Transverse colon (tissue), 4 donors: ENCODE results near the gene HOXA4. TPM values are rescaled to one million over a fixed set of nuclear protein-coding genes. Genes with fewer than 3 reads are reported as not detected.

ENCODE experiments used
- DNase-seq: peaks from one replicate; pipeline ENCODE4 v3.0.0-alpha.2; 2019
- H3K27ac ChIP-seq, 4 donors: fragments of 200-600 bp; sonication (generic); 2 replicates each; pipeline ENCODE4 v1.5.1; 2016 to 2018; ENCODE audit warnings: inconsistent platforms in 4 of 4
- H3K27me3 ChIP-seq: fragments of 200-600 bp; sonication (generic); 2 replicates; pipeline ENCODE4 v1.5.1; 2017; ENCODE audit warnings: inconsistent platforms
- H3K36me3 ChIP-seq, 4 donors: fragments of 200-600 bp; sonication (generic); 2 replicates each; pipeline ENCODE4 v1.5.1; 2017 to 2019; ENCODE audit warnings: inconsistent platforms in 4 of 4
- H3K4me1 ChIP-seq, 4 donors: fragments of 200-600 bp; sonication (generic); 2 replicates each; pipeline ENCODE4 v1.5.1; 2017 to 2020; ENCODE audit warnings: inconsistent platforms in 4 of 4
- H3K4me3 ChIP-seq, 4 donors: fragments of 200-600 bp; sonication (generic); 1 replicate in 1 of 4; 2 replicates in 3 of 4; pipeline versions ENCODE4 v1.5.1 to v1.6.1; 2017 to 2019; ENCODE audit warnings: inconsistent platforms in 4 of 4
- H3K9me3 ChIP-seq, 2 donors: fragments of 200-600 bp; sonication (generic); 2 replicates each; pipeline ENCODE4 v1.5.1; 2017 to 2019; ENCODE audit warnings: inconsistent platforms in 2 of 2
- EP300 ChIP-seq: sonication (generic); formaldehyde crosslinking; IDR thresholded peaks from one replicate; pipeline ENCODE4 v1.6.1; 2017; ENCODE audit warnings: antibody characterized with exemption, low read depth
- POLR2A ChIP-seq: fragments of 450-650 bp; IDR thresholded peaks from one replicate; pipeline ENCODE4 v1.6.1; 2016; ENCODE audit warnings: antibody characterized with exemption, mild to moderate bottlenecking, moderate library complexity
- POLR2AphosphoS5 ChIP-seq, 3 donors: sonication (generic); formaldehyde crosslinking; IDR thresholded peaks; one replicate each; pipeline ENCODE4 v1.6.1; 2016; ENCODE audit warnings: antibody characterized with exemption in 3 of 3
- WGBS, 2 donors: methylation state at CpG; one replicate each; pipeline ENCODE4 v1.1.5; 2018; ENCODE audit warnings: low coverage in 1 of 2; 5-methylcytosine and 5-hydroxymethylcytosine counted together
- in situ Hi-C, 4 donors: fragments of 200-750 bp; cut with MboI; loops; one replicate each; pipeline versions ENCODE4 v1.15.0 to v1.15.1; 2017; ENCODE audit warnings: low sequenced_read_pairs in 3 of 4, low pct_ligation_motif_present in 1 of 4, low pct_unique_long_range_greater_than_20kb in 1 of 4
- intact Hi-C: fragments of 100-400 bp; cut with DNase I; formaldehyde crosslinking; loops from one replicate; pipeline ENCODE4 v1.15.1; 2023; ENCODE audit warnings: low total_unique reads
- total RNA-seq, 4 donors: library from RNA; depleted of rRNA; stranded (reverse); fragments of >200 nt; gene quantifications; one replicate each; pipeline ENCODE4 v1.1.0, GENCODE V29; 2016
- TF ChIP-seq, protein P1 (sequence below), 5 experiments: fragments of 200-600 bp in 3 of 5; fragments of 450-650 bp in 2 of 5; sonication (generic) in 3 of 5; IDR thresholded peaks; 1 replicate in 2 of 5; 2 replicates in 3 of 5; pipeline ENCODE4 v1.5.1; 2016 to 2017; ENCODE audit warnings: antibody characterized with exemption in 5 of 5, inconsistent platforms in 3 of 5, mild to moderate bottlenecking in 2 of 5, moderate library complexity in 1 of 5

The HOXA4 gene
- total RNA-seq, 4 donors from 2014 or later: 3.5 to 42.4 (median 10.6) TPM

DNA sequence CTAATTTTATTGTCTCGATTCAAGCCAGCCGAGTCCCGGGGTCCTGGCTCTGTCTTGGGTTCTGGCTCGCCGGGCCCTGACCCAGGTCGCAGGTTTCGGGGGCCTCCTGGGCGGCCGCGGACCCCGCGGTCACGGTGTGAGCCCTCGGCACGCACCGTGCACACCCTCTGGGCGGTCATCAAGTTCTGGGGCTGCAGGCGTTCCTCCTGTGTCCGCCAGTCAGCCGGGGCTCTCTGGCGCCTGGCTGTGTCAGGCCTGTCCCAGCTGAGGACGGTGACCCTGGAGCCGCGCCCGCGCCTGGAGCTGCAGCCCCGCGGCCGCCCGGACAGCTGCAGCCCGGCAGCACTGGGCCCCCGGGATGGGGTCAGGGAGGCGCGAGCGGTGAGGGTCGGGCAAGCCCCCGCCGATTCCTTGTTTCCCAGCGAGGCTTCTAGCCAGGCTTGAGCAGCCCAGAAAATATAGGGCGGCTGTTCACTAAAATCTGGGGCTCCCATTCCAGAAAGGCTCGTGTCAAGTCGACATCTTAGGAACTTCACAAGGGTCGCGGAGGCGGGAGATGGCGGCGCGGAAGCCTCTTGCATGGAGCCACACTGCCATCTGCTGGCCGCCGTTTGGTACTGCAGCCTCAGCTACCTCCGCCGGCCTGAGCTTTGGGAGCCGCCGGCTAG lies 30.1 kb upstream of the HOXA4 start:
- Histone ChIP-seq H3K9me3 (no peaks in the 10 kb centered on the region), H3K4me1 (peaks cover 4 to 41% (median 19%) of the 10 kb centered on the region in 4 donors), H3K4me3 (peak overlapping the region; percentile 30 to 62 (median 48)), H3K27me3 (peaks cover 18% of the 10 kb centered on the region), H3K36me3 (no peaks in the 10 kb centered on the region), H3K27ac (peak overlapping the region; percentile 95 to 99 (median 98))
- in situ Hi-C loops (loop anchor here in 3 of 4 donors (25.0 kb wide), 3 partner anchors 798 to 1298 kb away; no protein-coding TSS in a partner anchor), intact Hi-C loops (loop anchor here (2.0 to 10.0 kb wide), 2 partner anchors 792 to 1306 kb away; no protein-coding TSS in a partner anchor)
- DNase-seq: peak; percentile 94
- TF ChIP-seq POLR2AphosphoS5 (IDR thresholded peaks at IDR 0.05) (no peak), POLR2A (peak; percentile 27), EP300 (no peak)
- TF ChIP-seq, protein P1, sequence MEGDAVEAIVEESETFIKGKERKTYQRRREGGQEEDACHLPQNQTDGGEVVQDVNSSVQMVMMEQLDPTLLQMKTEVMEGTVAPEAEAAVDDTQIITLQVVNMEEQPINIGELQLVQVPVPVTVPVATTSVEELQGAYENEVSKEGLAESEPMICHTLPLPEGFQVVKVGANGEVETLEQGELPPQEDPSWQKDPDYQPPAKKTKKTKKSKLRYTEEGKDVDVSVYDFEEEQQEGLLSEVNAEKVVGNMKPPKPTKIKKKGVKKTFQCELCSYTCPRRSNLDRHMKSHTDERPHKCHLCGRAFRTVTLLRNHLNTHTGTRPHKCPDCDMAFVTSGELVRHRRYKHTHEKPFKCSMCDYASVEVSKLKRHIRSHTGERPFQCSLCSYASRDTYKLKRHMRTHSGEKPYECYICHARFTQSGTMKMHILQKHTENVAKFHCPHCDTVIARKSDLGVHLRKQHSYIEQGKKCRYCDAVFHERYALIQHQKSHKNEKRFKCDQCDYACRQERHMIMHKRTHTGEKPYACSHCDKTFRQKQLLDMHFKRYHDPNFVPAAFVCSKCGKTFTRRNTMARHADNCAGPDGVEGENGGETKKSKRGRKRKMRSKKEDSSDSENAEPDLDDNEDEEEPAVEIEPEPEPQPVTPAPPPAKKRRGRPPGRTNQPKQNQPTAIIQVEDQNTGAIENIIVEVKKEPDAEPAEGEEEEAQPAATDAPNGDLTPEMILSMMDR (IDR thresholded peaks at IDR 0.05): peak; percentile 100
- 1% methylated on average over 39 of the region's 54 CpGs; no CpG with 5 or more reads in 1 of the 2 donors for WGBS, 2 donors

DNA sequence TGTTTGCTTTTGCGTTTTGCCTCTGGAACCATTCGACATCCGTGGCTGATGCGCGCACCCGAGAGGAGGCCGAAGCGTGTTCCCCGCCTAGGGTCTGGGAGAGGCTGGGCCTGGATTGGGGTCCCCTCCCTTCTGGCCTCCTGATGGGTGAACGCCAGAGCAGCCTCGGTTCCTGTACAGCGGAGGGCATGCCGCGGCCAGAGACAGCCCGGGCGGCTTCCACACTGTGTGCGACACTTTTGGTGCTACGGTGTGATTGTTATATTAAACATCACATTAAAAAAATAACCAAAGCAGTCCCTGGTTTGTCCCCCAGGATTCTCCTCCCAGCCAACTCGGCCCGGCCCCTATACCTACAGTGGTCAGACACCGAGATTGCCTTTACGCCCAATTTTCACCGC lies 29.6 kb upstream of the HOXA4 start:
- peak; percentile 37 for DNase-seq
- TF ChIP-seq POLR2A (no peak), POLR2AphosphoS5 (IDR thresholded peaks at IDR 0.05) (no peak)
- H3K4me3 ChIP-seq: peak overlapping the region in 3 of 4 donors; percentile 38 to 62 (median 58)
- H3K27me3 ChIP-seq: peaks cover 24% of the 10 kb centered on the region
- H3K36me3 ChIP-seq: no peaks in the 10 kb centered on the region
- in situ Hi-C loops: loop anchor here in 3 of 4 donors (25.0 kb wide), 3 partner anchors 798 to 1298 kb away; no protein-coding TSS in a partner anchor
- H3K9me3 ChIP-seq: no peaks in the 10 kb centered on the region
- H3K27ac ChIP-seq: peak overlapping the region; percentile 95 to 99 (median 98)
- peaks cover 5 to 46% (median 24%) of the 10 kb centered on the region in 4 donors for H3K4me1 ChIP-seq
- intact Hi-C loops: loop anchor here (2.0 to 10.0 kb wide), 2 partner anchors 791 to 1305 kb away; no protein-coding TSS in a partner anchor
- 20 to 39% methylated on average over 1 to 23 of the region's 23 CpGs for WGBS, 2 donors

DNA sequence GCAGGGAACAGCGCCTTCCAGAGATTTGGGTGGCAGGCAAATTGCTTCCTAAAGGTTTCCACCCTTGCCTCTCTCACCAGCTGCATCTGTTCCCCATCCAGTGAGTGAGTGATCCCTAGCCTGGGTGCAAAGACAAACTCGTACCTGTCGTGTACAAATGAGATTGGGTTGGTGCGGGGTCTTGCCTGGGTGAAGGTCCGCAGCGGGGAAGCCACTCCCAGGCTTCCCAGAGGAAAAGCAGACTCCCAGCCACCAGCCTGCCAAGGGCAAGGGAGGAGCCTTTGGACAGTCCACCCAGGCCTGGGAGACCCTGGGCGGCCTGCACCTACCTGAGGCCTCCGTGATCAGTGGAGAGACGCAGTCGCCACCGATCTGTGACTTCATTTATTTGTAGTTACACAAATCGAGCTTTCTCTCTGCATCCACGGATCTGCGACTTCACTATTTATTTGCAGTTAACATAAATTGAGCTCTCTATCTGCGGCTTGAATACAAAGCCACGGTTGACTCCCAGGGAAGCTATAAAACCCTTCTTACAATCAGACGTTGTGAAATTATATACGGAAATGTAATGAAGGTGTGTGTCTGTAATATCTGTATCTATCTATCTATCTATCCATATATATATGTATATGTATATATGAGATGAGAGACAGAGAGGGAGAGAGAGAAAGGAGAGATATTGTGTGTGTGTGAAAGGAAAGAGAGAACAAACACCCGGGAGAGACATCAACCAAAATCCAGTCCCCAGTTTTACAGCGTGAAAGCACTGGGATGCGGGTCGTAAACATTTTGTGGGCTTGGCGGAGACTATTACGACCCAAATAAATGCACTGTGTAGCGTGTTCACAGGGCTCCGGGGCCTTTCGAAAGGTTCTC lies 28.9 kb upstream of the HOXA4 start:
- intact Hi-C loops (loop anchor here (2.0 to 10.0 kb wide), 2 partner anchors 791 to 1305 kb away; no protein-coding TSS in a partner anchor), in situ Hi-C loops (loop anchor here in 3 of 4 donors (5.0 to 25.0 kb wide), 5 partner anchors 787 to 1297 kb away; no protein-coding TSS in a partner anchor)
- Histone ChIP-seq H3K27me3 (peaks cover 30% of the 10 kb centered on the region), H3K4me1 (peaks cover 10 to 52% (median 30%) of the 10 kb centered on the region in 4 donors), H3K9me3 (no peaks in the 10 kb centered on the region), H3K36me3 (no peaks in the 10 kb centered on the region), H3K27ac (peak overlapping the region; percentile 95 to 99 (median 98)), H3K4me3 (peak overlapping the region in 3 of 4 donors; percentile 38 to 62 (median 58))
- TF ChIP-seq, protein P1 (IDR thresholded peaks at IDR 0.05): no peak
- TF ChIP-seq POLR2AphosphoS5 (IDR thresholded peaks at IDR 0.05): peak in 1 of 3 donors; percentile 7
- 42 to 51% methylated on average over 15 to 27 of the region's 27 CpGs for WGBS, 2 donors
- DNase-seq: peak; percentile 19

DNA sequence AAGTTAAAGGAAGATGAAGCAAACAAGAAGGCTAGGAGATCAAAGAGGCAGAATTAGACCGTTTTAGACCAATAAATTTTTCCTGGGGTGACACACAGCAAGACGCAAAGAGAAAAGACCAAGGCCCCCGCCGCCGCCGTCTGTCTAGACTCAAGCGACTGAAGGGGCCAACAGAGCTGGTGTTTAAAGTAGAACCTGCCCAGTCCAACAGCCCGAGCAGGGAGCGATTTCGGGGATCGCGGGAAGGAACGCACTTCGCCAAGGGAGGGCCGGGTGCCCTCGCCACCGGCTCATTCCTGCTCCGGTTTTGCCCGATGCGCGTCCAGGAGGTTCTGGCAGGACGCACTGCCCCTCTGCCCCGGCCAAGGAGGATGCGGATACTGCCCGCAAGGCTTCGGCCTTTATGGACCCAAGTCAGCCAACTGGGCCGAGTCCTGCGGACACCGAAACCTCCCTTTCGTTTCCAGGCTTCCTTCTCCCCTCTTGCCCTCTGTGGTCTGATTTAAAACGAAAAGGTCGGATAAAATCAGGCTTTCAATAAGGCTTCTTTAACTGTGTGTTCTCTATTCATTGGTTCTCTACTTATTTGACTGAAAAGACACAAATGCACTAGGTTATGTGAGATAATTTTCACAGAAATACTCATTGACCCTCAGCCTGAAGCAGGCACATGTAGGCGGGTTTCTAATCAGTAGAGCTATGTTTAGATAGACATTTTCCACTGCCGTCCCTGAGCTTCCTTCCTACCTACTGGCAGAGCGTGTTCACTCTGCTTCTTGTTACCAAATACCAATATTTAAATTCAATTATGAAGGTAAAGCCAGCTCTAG lies 28.1 kb upstream of the HOXA4 start:
- Histone ChIP-seq H3K27ac (peak overlapping the region; percentile 95 to 99 (median 98)), H3K4me3 (peak overlapping the region in 3 of 4 donors; percentile 52 to 60 (median 58)), H3K36me3 (no peaks in the 10 kb centered on the region), H3K9me3 (no peaks in the 10 kb centered on the region), H3K27me3 (peaks cover 37% of the 10 kb centered on the region), H3K4me1 (peaks cover 16 to 61% (median 38%) of the 10 kb centered on the region in 4 donors)
- TF ChIP-seq POLR2A (no peak), EP300 (no peak), POLR2AphosphoS5 (IDR thresholded peaks at IDR 0.05) (peak in 1 of 3 donors; percentile 16)
- TF ChIP-seq, protein P1 (IDR thresholded peaks at IDR 0.05): no peak
- DNase-seq: peak; percentile 33
- in situ Hi-C loops: loop anchor here in 3 of 4 donors (5.0 to 25.0 kb wide), 5 partner anchors 786 to 1296 kb away; no protein-coding TSS in a partner anchor
- WGBS, 2 donors: 23 to 44% methylated on average over 21 to 34 of the region's 35 CpGs
- intact Hi-C loops: no loop called here
